GM06990 (cell line): ENCODE measurements around the gene TRIM40.
"Not testable (repeated sequence)": the region's sequence is repeated elsewhere in the genome, so short reads cannot be mapped to it uniquely, and the experiment has no call there.

Source experiments
- DNase-seq: peaks from one replicate; pipeline ENCODE4 v3.0.0-alpha.2; 2011; ENCODE audit not compliant: insufficient read length; ENCODE audit errors: extremely low read depth
- H3K27me3 ChIP-seq: replicated peaks from 2 replicates; pipeline ENCODE4 v1.6.0; 2011; ENCODE audit warnings: low read length; ENCODE audit not compliant: control insufficient read depth, insufficient read depth
- H3K36me3 ChIP-seq: 2 replicates; pipeline ENCODE4 v1.5.1; 2011; ENCODE audit warnings: low read length; ENCODE audit not compliant: control insufficient read depth, insufficient read depth
- H3K4me3 ChIP-seq: replicated peaks from 2 replicates; pipeline ENCODE4 v1.5.1; 2011; ENCODE audit warnings: low read depth, mild to moderate bottlenecking, control low read depth, low read length
- CTCF ChIP-seq: IDR thresholded peaks from 2 replicates; pipeline ENCODE4 v1.5.1; 2011; ENCODE audit warnings: low read length, control low read depth, mild to moderate bottlenecking, inconsistent platforms; ENCODE audit not compliant: insufficient read depth, poor library complexity, severe bottlenecking

Gene TRIM40

GRCh38 chr6:30162265-30163089 is 26.5 kb downstream of the TRIM40 start:
- TF ChIP-seq CTCF: no peak
- H3K27me3 ChIP-seq: no peaks in the 10 kb centered on the region
- no peak for DNase-seq
- H3K4me3 ChIP-seq: no peak overlapping the region
- H3K36me3 ChIP-seq: no peaks in the 10 kb centered on the region

- Histone ChIP-seq H3K27me3 (no peaks in the 10 kb centered on the region; the same call in 1 of the 2 replicates), H3K36me3 (no peaks in the 10 kb centered on the region), H3K4me3 (no peak within 1 kb of the TSS)
- DNase-seq: no peak
- no peak for TF ChIP-seq CTCF
Measured at GRCh38 chr6:30163090-30163917, 27.4 kb downstream of the TRIM40 start, which contains the start of gene TRIM15. Gene TRIM15, plus strand, starts transcription at chr6:30163546. Its CDS starts 139 bp downstream, at chr6:30163685.

- TF ChIP-seq CTCF: no peak
- no peak for DNase-seq
- no peaks in the 10 kb centered on the region; the same call in 1 of the 2 replicates for H3K27me3 ChIP-seq
Measured at GRCh38 chr6:30163918-30164654, 28.1 kb downstream of the TRIM40 start.

GRCh38 chr6:30164714-30165113 is 28.8 kb downstream of the TRIM40 start:
- H3K4me3 ChIP-seq: no peak overlapping the region
- no peaks in the 10 kb centered on the region for H3K36me3 ChIP-seq
- H3K27me3 ChIP-seq: no peaks in the 10 kb centered on the region; the same call in 1 of the 2 replicates
- no peak for TF ChIP-seq CTCF
- DNase-seq: no peak

More at GRCh38 chr6:30163918-30164654, 28.1 kb downstream of the TRIM40 start:
- Histone ChIP-seq H3K4me3 (no peak overlapping the region), H3K36me3 (no peaks in the 10 kb centered on the region)

GRCh38 chr6:30165238-30165637 is 29.3 kb downstream of the TRIM40 start:
- H3K4me3 ChIP-seq, H3K36me3 ChIP-seq, DNase-seq, H3K27me3 ChIP-seq: not testable (repeated sequence)
